GM18907 (cell line): ENCODE data around the gene PDGFB.

Experiments
- ATAC-seq: cut with Tn5 transposase; IDR thresholded peaks from one replicate; pipeline ENCODE4 v1.9.1; 2021; ENCODE audit warnings: mild to moderate bottlenecking, moderate library complexity; ENCODE audit not compliant: unreplicated experiment

PDGFB gene

DNA sequence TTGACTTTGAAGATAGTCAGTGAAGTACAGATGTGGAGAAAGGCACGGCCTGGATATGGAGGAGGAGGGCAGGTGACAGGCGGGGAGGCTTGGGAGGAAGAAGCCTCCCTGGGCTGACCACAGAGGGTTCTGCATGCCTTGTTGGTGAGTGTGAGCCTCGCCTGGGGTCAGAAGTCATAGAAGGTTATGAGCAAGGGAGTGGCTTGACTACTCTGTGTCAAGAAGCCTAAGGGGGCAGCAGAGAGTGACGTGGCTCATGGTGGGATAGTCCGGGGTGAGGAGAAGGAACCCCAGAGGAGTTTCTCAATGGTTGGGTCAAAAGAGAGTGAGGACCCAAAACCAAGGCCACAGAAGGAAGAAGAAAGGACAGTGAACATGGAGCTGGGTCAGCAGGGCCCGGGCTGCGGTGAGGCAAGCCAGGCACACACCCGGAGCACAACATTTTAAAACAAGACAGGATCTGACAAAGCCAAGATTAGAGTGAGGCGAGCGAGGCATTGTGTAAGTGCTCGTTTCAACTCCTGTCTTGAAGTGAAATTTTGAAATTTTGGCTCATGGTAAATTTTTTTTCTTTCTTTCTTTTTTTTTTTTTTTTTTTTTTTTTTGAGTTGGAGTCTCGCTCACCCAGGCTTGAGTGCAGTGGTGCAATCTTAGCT is 31.9 kb downstream of the PDGFB start:
- ATAC-seq: no peak

DNA sequence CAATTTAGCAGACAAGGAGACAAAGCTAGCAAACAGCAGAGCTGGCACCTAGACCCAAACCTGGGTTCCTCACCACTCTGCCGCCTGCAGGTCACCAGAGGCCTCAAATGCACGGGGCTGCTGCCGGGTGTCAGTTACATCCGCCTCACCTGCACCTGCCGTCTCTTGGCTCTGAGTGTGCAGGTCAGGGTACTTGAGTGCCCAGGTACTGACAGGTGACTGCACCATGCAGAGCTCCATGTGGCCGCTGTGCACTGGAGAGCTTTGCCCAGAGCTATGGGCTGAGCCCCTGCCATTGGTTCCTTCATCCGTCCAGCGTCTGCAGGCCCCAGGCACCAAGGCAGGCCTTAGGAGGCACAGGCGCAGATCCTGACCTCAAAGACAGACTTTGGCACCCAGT is 35.0 kb downstream of the PDGFB start:
- no peak for ATAC-seq

DNA sequence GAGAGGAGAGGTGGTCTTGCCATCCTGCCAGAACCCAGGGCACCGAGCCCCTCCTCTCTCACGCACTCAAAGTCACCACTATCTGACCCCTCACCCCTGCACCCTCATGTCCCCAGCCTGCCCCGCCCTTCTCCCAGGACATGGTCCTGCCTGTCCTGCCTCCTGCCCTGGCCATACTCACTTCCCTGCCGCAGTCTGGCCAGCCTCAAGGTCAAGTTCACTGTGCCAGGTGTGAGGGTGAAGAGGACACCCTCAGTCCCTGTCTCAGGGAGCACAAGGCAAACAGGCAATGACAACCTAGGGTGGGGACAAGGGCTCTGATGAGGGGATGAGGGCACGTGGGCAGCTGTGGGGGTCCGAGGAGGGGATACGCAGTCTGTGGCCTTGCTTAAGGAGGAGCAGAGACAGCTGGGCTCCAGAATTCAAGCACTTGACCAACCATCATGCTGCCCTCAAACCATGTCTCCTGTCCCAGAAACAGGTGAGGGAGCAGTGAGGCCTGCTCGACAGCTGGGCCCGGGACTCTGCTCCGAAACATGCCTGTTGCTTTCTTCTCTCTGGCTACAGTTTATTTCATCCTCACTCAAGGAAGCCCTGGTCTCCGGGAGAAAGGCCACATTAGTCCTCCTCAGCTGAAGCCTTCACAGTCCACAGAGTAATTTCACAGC is 36.6 kb downstream of the PDGFB start:
- no peak for ATAC-seq

DNA sequence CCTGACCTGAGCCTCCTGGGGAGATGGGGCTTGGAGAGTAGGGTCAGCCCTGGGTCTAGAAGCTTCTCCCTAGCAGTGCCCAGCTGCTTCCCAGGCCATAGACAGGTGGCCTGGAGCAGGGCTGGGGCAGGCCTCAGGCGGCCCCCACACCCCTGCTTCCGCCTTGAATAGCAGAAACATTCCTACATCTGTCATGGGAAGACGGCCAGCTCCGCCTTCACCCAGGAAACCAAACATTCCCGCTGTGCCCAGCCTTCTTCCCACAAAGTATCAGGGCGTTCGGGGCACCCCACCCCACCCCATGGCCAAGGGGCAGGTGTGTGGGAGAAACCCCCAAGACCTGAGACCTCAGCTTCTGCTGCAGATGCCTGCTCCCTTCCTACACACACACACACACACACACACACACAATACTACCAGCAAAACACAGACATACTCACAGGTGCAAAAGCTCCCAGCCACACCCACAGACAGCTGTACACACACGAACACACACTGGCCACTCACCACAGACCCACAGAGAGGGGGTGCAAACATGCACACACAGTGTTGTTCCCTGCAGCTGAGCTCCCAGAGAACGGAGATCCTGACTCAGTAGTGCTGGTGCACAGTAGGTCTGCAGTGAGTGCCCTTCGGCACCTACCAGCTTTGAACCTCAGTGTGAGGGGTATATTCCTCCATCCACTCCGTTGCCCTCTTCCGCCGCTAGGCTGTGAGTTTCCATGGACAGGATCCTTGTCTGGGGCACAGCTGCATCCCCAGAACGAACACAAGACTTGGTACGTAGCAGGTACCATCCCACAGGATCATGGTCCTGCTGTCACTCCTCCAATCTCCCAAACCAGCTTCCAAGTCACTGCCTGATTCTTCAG is 37.4 kb downstream of the PDGFB start:
- no peak for ATAC-seq

DNA sequence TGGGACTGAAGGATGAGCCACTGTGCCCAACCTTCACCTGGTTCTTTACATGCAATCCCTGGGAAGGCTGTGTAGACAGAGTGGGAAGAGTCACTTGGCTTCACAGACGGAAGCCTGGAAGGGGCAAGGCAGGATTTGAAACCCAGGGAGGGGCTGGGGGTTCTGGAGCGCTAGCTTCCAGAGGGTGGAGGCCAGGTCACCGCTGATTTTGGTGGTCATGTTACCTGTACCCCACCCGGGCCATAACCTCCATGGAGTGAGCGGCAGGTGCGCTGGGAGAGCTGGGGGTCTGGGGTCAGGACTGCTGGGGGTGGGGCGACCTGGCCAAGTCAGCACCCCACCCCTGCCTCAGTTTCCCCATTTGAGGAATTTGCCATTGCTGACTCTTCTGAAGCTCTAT is 38.3 kb downstream of the PDGFB start:
- no peak for ATAC-seq

DNA sequence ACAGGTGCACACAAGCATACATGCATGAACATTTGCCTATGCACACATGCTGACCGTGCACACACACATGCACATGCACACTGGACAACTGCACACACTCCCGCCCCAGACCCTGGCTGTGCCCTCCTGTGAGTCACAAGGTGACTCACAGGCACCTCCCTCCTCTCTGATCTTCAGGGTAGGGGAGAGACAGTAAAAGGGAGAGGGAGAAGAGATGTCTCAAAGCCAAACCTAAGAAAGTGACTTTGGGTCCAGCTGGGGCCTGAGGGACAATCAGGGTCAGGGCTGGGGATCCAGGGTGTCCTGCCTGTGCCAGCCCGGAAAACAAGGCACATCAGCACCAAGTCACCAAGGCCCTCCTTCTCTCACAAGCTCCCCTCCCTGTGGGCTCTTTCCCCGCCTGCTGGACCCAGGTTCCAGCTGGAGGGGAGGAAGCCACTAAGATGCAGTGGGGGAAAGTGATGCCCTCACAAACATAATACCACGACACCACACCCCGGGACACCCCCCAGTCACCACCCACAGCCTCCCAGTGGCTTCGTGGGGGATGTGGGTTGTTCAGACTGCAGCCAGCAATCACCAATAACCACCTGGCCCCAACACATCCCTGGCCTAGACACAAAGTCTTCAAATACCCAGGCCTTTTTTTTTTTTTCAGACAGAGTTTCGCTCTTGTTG is 39.3 kb downstream of the PDGFB start:
- ATAC-seq: no peak

DNA sequence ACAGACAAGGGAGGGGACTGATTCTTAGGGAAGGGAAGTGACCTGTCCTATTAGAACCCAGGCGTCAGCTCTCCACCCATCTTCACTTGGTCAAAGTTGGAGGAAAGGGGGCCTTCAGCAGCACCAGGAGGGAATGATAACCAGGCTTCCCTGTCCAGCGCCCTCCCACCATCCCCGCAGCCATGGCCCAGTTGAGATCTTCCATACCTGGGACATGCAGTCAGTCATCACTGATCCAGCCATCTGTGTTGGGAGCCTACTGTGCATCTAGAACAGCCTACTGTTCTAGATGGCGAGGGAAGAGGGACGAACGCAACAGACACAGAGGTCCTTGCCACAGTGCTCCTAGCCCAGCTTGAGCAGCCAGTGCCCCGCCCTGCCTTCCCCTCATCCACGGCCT is 40.6 kb downstream of the PDGFB start:
- no peak for ATAC-seq

DNA sequence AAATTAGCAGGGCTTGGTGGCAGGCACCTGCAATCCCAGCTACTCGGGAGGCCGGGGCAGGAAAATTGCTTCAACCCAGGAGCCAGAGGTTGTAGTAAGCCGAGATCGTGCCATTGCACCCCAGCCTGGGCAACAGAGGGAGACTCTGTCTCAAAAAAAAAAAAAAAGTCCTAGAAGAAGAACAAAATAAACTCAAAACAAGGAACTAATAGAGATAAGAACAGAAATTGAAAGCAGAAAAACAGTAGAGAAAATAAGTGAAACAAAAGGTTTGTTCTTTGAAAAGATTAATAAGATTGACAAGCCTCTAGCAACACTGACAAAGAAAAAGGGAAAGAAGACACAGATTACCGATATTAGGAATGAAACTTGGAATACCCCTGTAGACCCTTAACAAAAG is 47.2 kb downstream of the PDGFB start:
- ATAC-seq: no peak

DNA sequence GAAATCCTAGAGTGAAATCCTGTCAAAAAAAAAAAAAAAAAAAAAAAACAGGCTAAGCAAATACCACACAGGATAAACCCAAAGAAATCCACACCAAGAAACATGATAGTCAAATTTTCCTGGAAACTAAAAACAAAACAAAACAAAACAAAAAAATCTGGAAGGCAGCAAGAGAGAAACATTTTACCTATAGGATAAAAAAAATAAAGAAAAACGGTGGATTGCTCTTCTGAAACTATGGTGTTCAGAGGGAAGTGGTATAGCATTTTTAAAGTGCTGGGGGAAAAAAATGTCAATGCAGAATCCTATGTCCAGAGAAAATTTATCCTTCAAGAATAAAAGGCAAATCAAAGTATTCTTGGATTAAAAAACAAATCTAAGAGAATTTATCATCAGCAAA is 50.7 kb downstream of the PDGFB start:
- no peak for ATAC-seq

DNA sequence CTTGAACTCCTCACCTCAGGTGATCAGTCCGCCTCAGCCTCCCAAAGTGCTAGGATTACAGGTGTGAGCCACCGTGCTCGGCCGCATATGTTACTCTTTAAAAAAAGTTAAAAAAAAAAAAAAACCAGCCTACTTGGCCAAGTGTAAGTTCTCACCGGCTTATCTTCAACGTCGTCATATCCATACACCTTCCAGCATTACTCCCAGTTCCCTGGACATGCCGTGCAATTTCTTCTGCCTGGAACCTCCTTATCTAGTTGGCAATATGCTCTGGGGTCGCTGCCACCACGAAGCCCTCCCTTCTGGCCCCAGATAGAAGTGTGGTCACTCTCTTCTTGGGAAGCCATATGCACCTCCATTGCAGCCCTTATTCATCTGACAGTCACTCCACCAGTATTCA is 56.0 kb downstream of the PDGFB start:
- ATAC-seq: no peak

DNA sequence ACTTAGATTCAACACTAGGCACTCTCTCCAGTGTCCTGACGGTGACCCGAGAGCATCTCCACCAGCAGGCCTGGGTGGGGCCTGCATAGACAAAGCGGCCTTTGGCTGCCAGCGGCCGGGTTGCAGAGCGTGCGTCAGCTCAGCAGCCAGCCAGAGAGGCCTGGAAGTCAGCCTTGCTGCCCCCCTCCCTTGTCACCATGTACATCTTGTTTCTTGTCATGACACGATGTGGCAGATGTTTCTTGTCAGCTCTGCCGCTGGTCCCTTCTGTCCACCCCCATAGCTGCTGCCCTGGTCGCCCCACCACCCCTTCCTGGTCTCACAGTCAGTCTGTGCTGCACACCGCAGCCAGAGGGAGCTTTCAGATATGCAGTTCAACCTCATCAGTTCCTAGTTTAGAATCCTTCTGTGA is 59.2 kb downstream of the PDGFB start:
- no peak for ATAC-seq

DNA sequence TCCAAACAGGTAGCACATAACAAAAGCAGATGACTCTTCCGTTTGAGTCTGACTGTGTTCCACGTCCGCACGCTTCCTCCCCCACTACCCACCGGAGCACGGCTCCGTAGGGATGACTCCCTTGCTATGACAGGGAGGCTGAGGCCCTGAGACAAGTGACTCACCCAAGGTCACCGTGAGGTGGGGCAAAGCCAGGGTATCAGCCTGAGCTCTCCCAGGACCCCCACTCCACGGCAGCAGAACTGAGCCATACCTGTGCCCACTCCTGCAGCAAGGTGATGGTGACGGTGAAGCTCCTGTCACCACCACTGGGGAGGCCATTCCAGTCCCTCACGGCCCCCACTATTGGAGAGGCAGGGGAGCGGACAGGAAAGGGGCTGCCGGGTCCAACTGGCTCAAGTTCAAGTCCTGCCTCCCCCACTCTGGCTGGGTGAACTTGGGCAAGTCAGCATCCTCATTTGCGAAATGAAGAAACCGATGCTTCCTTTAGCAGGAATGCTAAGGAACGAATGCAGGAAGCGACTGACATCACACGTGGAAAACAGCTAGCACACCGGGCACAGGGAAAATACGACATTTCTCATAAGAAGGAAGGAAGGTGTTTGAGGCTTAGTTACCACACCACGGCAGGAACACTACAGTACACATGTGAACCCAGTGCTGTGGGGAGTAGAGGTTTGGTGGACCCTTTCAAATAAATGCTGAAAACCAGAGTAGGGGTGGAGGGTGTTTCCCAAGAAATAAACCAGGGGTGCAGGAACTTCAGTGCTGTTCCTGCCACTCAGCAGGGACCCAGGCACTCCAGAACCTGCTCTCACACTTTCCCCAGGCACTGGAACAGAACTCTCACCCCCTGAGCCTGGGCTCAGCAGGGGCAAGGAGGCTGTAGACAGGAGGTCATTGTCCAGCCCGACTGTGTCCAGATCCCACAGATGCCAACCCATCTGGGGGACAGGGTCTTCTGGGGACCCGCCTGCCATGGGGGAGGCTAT is 59.9 kb downstream of the PDGFB start:
- ATAC-seq: no peak

DNA sequence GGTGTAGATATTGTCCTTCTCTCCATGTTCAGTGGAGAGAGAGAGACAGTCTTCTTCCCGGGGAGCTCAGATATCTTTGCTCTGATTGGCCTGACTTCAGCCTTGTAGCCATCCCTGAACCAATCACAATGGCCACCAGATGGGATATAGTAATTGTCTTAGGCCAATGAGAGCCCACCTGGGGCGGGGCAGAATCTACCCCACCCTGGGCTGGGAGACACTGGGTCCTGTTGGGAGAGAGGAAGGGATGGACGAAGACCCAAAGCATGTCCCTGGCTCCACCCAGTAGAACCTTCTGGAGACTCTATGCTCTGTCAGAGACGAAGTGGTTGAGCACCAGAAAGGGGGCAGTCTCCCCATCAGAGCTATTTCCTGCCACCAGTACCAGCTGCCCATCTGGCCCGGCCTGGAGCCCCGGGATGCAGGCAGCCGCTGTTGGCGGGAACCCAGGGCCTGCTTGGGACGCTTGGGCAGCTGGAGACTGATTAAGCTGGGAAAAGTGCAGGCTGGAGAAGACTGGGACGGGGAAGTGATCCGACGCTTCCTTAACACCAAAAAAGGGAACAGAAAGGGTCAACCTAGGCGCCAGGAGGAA is 60.7 kb downstream of the PDGFB start:
- ATAC-seq: no peak

DNA sequence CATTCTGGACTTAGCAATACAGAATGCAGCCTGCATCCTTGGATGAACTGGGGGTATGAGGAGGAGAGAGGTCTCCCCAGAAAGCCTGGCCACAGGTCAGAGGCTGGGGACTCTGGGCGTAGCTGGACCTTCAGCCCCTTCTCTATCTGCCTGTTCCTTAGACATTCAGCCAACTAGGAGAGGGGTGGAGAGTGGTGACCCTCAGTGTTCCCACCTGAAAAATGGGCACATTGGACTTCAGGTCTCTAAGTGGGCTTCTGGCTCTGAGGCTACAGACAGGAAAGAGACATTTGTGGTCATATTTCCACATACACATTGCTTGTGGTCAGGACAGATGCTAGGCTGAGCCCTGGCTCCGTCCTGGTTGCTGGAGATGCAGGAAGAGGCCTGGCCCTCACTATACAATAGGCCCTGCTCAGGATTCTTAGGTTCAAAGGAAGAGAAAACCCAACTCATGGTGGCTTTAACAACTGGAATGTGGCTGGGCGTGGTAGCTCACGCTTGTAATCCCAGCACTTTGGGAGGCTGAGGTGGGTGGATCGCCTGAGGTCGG is 62.2 kb downstream of the PDGFB start:
- no peak for ATAC-seq

DNA sequence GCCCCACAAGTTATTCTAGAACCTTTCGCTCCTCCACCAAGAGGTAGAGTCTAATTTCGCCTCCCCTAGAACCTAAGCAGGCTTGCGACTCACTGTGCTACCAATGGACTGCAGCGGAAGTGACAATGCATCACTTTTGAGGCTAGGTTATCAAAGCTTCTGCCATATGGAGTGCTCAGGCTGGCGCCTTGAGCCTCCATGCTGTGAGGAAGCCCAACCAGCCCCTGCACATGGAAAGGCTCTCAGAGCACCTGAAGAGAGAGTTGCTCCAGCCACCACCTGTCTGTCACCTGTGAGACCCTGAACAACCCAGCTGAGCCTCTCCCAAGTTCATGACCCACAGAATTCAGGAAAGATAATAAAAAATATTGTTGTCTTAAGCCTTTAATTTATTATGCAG is 63.0 kb downstream of the PDGFB start:
- no peak for ATAC-seq

DNA sequence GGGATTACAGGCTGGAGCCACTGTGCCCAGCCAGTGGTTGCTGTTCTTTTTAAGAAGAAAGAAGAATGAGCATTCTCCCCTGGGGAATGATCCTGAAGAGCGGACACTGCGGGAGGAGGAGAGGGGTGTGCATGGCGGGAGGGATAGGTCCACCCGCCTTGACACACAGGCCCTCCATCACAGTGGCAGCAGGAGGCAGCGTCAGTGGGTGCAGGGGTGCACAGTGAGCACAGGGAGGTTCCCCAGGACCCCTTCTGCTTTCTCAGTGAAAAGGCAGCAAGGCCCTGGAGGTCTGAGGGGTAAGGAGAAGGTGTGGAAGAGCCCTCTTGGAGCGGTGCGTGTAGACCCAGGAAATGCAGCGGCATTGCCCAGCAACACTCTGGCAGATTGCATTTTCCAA is 63.4 kb downstream of the PDGFB start:
- ATAC-seq: no peak

DNA sequence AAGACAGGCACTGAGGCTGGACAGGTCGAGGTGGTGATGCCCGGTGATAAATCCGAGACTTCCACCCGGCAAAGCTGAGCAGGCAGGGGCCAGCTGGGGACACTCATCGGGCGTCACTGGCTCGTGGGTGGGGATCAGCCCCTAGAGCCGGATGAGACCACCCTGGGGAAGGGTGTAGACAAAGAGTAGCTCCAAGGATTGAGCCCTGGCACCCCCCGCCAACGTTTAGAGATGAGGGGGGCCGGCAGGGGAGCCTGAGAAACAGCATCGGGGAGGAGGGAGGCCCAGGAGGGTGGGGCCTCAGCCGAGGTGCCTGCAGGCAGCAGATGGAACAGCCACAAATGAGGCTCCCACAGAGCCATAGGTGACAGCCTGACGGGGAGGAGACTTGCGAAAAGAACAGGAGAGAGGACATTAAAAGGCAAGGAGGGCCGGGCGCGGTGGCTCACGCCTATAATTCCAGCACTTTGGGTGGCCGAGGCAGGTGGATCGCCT is 64.9 kb downstream of the PDGFB start:
- ATAC-seq: no peak

DNA sequence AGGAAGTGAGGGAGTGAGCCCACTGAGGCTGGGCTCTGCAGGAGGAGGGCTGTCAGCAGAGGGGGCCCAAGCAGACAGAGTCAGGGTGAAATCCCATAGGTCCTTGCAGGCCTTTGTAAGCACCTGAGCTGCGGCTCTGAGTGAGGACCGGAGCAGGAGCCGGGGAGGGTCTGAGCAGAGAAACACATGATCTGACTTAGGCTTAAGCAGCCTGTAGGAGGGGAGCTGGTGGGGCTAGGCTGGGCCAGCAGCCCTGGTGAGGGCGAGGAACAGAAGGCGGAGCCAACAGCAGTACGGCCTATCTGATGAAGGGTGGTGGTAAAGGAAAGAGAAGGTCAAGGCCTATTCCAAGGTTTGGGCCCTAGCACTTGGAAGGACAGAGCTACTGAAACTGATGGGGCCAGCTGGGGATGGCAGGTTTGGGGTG is 65.4 kb downstream of the PDGFB start:
- ATAC-seq: no peak
